Activated T-cell treated with anti-CD3 and anti-CD28 coated beads, Interleukin-2, amount 50 U/mL, for 4 hours (primary cell): ENCODE measurements around the gene ZMIZ1. TPM values are rescaled to one million over a fixed set of nuclear protein-coding genes. Genes with fewer than 3 reads are reported as not detected.

ENCODE experiments used
- ATAC-seq, 2 donors: fragments of 200-7000 bp; cut with Tn5 transposase; one replicate each; pipeline ENCODE4 v1.10.0; 2021
- DNase-seq: peaks from one replicate; pipeline ENCODE4 v3.0.0-alpha.2; 2020
- H3K27me3 Mint-ChIP-seq: one replicate; pipeline ENCODE4 v1.8.0; 2021; ENCODE audit warnings: low read depth, mixed read lengths
- H3K36me3 Mint-ChIP-seq: one replicate; pipeline ENCODE4 v1.8.0; 2022; ENCODE audit warnings: mixed read lengths; ENCODE audit not compliant: insufficient read depth
- H3K4me1 Mint-ChIP-seq: one replicate; pipeline ENCODE4 v1.8.0; 2021; ENCODE audit warnings: low read depth, mixed read lengths
- H3K4me3 Mint-ChIP-seq: one replicate; pipeline ENCODE4 v1.8.0; 2021; ENCODE audit warnings: mild to moderate bottlenecking, moderate library complexity, mixed read lengths
- H3K9me3 Mint-ChIP-seq: one replicate; pipeline ENCODE4 v1.8.0; 2021; ENCODE audit warnings: mixed read lengths
- total RNA-seq, 3 donors: library from RNA; stranded (reverse); gene quantifications; one replicate each; pipeline ENCODE4 v1.2.1, GENCODE V29; 2021

Gene ZMIZ1
- total RNA-seq, 3 donors from 2014 or later: 17.7 to 21.0 (median 18.0) TPM

GRCh38 chr10:79295563-79295962 is 226.8 kb downstream of the ZMIZ1 start:
- ATAC-seq: no peak

DNA sequence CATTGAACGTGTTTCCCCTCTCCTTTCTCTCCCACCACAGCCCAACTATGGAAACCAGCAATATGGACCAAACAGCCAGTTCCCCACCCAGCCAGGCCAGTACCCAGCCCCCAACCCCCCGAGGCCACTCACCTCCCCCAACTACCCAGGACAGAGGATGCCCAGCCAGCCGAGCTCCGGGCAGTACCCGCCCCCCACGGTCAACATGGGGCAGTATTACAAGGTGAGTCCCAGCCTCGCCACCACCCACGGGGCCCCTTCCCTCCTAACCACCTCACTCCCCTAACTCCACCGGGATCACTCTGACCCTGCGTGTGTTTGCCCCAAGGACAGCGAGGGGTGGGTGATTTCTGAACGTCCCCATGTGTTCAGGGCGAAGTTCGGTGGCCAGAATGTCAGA is 227.7 kb downstream of the ZMIZ1 start:
- H3K27me3 Mint-ChIP-seq: no peaks in the 10 kb centered on the region
- peaks cover 26% of the 10 kb centered on the region for H3K36me3 Mint-ChIP-seq
- H3K9me3 Mint-ChIP-seq: no peaks in the 10 kb centered on the region
- H3K4me1 Mint-ChIP-seq: peaks cover 6% of the 10 kb centered on the region
- DNase-seq (no peak), ATAC-seq (no peak)
- no peak overlapping the region for H3K4me3 Mint-ChIP-seq

More at GRCh38 chr10:79295563-79295962, 226.8 kb downstream of the ZMIZ1 start:
- no peak overlapping the region for H3K4me3 Mint-ChIP-seq
- H3K27me3 Mint-ChIP-seq: no peaks in the 10 kb centered on the region
- H3K36me3 Mint-ChIP-seq: peaks cover 25% of the 10 kb centered on the region
- DNase-seq: no peak
- H3K4me1 Mint-ChIP-seq: peaks cover 6% of the 10 kb centered on the region
- H3K9me3 Mint-ChIP-seq: no peaks in the 10 kb centered on the region

DNA sequence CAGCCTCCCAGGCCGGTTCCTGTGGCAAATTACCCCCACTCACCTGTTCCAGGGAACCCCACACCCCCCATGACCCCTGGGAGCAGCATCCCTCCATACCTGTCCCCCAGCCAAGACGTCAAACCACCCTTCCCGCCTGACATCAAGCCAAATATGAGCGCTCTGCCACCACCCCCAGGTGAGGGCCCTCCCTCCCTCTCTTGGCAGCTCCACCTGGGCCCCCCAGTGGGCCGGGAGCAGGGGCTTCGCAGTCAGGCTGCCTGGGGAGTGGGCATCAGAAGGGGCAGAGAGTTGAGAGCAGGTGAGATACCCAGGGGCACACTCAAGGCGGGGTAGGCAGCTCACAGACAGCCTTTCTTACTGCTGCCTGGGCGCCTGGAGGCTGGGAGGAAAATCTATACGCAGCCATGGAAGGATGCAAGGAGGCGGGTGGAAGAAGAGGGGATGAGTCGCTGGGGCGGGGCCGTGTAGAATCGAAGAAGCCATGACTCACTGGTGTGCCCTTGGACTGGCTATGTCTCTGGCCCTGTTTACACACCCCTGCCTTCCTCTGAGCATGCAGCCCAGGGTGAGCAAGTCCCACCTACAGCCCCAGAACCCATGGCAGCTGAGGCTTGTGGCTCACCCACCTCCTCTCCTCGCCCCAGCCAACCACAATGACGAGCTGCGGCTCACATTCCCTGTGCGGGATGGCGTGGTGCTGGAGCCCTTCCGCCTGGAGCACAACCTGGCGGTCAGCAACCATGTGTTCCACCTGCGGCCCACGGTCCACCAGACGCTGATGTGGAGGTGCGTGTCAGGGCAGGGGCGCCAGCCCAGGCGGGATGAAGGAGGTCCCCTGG is 229.9 kb downstream of the ZMIZ1 start:
- H3K4me3 Mint-ChIP-seq: no peak overlapping the region
- H3K4me1 Mint-ChIP-seq: peaks cover 6% of the 10 kb centered on the region
- H3K36me3 Mint-ChIP-seq: peaks cover 33% of the 10 kb centered on the region
- no peaks in the 10 kb centered on the region for H3K27me3 Mint-ChIP-seq
- no peaks in the 10 kb centered on the region for H3K9me3 Mint-ChIP-seq
- DNase-seq (peak; percentile 34), ATAC-seq (peak; percentile 78 to 84)

DNA sequence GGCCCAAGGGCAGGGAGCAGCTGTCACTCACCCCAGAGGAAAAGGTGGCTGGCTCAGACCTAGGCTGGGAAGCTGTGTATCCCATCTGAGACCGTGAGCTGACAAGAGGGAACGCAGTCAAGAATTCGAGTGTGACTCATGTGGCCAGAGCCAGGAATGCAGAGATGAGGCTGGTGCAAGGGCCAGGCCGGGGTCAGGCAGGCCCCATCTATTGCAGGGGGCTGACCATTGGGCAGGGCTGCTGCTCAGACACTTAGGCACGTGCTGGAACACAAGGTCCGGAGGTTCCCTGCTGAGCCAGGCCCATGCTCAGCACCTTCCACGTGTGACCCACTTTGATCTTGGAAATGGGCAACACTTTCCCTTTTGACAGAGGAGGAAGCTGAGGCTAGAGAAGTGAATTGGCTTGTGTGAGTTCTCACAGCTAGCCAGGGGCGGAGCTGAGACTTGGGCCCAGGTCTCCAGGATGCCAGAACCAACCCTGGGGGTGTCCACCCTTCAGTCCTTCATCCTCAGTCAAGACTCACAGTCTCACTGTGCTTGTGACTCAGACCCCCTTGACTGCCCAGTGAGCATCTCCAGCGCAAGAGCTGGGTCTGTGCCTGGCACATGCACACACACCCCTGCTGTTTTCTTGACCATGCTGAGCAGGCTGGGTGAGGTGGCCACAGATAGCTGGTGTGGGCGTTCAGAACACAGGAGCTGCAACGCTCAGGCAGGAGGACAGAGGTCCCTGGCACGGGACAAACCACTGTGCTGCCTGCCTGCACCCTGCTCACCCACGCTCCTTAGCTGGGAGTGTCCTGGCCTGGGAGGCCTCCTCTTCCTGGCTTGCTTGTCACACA is 230.9 kb downstream of the ZMIZ1 start:
- Mint-ChIP-seq H3K4me1 (peaks cover 2% of the 10 kb centered on the region), H3K4me3 (no peak overlapping the region), H3K36me3 (peaks cover 35% of the 10 kb centered on the region), H3K9me3 (no peaks in the 10 kb centered on the region), H3K27me3 (no peaks in the 10 kb centered on the region)
- DNase-seq: no peak
- ATAC-seq: no peak

DNA sequence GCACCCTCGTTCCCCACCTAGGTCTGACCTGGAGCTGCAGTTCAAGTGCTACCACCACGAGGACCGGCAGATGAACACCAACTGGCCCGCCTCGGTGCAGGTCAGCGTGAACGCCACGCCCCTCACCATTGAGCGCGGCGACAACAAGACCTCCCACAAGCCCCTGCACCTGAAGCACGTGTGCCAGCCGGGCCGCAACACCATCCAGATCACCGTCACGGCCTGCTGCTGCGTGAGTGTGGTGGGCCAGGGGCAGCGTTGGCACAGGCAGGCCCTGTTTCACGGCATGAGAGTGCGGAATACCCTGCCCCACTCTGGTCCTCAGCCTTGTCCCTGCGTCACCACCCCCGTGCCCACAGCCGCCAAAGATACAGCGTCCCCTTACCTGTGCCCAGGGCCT is 231.9 kb downstream of the ZMIZ1 start:
- peaks cover 2% of the 10 kb centered on the region for H3K4me1 Mint-ChIP-seq
- no peak overlapping the region for H3K4me3 Mint-ChIP-seq
- no peak for DNase-seq
- H3K27me3 Mint-ChIP-seq: no peaks in the 10 kb centered on the region
- peaks cover 33% of the 10 kb centered on the region for H3K36me3 Mint-ChIP-seq
- no peaks in the 10 kb centered on the region for H3K9me3 Mint-ChIP-seq
- no peak for ATAC-seq

DNA sequence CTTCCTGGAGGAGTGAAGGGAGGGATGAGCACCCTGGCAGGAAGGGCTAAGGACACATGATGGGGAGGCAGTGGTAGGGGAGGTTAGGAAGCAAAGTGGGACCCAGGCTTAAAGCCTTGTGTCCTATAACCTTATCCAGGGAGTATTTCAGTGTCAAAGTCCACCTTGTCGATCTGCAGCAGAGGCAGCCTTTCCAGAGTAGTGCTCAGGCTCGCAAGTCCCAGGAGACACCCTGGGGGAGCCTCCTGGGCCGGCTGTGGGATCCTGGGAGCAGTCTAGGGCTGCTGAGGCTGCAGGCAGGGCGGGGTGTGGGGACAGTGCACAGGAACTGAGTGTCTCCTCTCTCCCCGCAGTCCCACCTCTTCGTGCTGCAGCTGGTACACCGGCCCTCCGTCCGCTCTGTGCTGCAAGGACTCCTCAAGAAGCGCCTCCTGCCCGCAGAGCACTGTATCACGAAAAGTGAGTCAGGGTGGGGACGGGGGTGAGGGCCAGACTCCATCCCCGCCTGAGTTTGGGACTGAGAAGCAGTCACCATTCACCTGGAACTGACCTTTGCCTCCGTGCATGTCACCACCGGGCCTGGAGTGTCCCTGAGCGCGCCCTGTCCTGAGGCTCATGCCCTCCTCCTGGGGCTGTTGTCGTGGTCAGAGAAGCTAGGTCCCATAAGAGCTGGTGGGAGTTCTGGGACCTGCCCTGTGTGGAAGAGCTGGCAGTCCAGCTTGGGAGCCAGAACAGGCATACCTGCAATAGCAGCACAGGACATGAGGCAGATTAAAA is 233.2 kb downstream of the ZMIZ1 start:
- no peak for ATAC-seq
- Mint-ChIP-seq H3K27me3 (no peaks in the 10 kb centered on the region), H3K4me3 (no peak overlapping the region), H3K36me3 (peaks cover 27% of the 10 kb centered on the region), H3K9me3 (no peaks in the 10 kb centered on the region), H3K4me1 (peaks cover 2% of the 10 kb centered on the region)
- DNase-seq: no peak

GRCh38 chr10:79303631-79304478 is 235.1 kb downstream of the ZMIZ1 start:
- ATAC-seq (no peak), DNase-seq (no peak)
- Mint-ChIP-seq H3K4me3 (no peak overlapping the region), H3K9me3 (no peaks in the 10 kb centered on the region), H3K27me3 (no peaks in the 10 kb centered on the region), H3K4me1 (no peaks in the 10 kb centered on the region), H3K36me3 (peaks cover 33% of the 10 kb centered on the region)

- Mint-ChIP-seq H3K9me3 (no peaks in the 10 kb centered on the region), H3K4me3 (no peak overlapping the region), H3K4me1 (no peaks in the 10 kb centered on the region), H3K36me3 (peaks cover 38% of the 10 kb centered on the region), H3K27me3 (no peaks in the 10 kb centered on the region)
- DNase-seq: no peak
- ATAC-seq: no peak
Measured at GRCh38 chr10:79304479-79305087, 235.8 kb downstream of the ZMIZ1 start.

DNA sequence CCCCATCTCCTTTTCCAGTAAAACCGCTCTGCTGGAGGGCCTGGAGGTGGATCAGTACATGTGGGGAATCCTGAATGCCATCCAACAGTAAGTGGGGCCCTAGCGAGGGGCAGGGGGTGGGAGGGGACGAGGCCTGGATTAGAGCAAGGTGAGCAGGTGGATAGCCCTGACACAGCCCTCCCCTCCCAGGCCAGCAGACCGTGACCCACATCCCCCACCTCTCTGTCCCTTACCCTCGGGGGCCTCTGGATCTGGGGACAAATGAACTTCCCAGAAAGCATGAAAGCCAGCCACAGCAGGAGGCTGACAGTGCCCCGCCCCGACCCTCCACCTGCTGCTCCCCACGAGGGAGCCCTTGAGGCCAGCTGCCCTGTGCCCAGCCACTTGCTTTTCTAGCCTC is 236.7 kb downstream of the ZMIZ1 start:
- H3K27me3 Mint-ChIP-seq: no peaks in the 10 kb centered on the region
- no peak overlapping the region for H3K4me3 Mint-ChIP-seq
- H3K9me3 Mint-ChIP-seq: no peaks in the 10 kb centered on the region
- ATAC-seq (no peak), DNase-seq (no peak)
- no peaks in the 10 kb centered on the region for H3K4me1 Mint-ChIP-seq
- H3K36me3 Mint-ChIP-seq: peaks cover 35% of the 10 kb centered on the region

- ATAC-seq (no peak), DNase-seq (no peak)
- H3K27me3 Mint-ChIP-seq: no peaks in the 10 kb centered on the region
- H3K4me1 Mint-ChIP-seq: no peaks in the 10 kb centered on the region
- no peak overlapping the region for H3K4me3 Mint-ChIP-seq
- peaks cover 31% of the 10 kb centered on the region for H3K36me3 Mint-ChIP-seq
- no peaks in the 10 kb centered on the region for H3K9me3 Mint-ChIP-seq
Measured at GRCh38 chr10:79305988-79306387, 237.2 kb downstream of the ZMIZ1 start.

DNA sequence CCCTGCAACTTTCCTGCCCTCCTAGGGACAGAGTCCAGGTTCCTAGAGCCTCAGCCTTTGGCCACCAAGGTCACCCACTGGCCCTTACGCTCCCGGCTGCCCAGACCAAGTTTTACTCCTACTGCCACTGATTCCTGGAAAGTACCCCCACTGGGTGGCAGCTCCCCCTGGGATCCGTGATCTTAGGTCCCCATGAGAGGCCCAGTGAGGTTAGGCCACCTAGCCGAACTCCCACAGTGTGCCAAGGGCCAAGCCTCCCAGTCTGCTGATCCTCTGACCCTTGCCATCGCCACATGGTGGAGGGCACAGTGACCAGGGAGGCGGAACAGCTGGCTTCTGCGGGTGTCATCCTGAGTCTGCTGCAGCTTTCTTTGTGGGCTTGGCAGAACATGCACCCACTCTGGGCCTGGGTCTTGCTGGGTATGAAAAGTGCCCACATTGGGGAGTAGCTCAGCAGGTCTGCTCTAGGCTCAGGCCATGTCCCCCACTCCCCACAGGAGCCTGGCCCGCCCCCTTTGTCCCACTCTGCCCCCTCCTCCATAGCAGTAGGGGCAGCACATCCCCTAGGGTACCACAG is 238.0 kb downstream of the ZMIZ1 start:
- no peaks in the 10 kb centered on the region for H3K4me1 Mint-ChIP-seq
- peaks cover 25% of the 10 kb centered on the region for H3K36me3 Mint-ChIP-seq
- DNase-seq (no peak), ATAC-seq (no peak)
- no peak overlapping the region for H3K4me3 Mint-ChIP-seq
- no peaks in the 10 kb centered on the region for H3K9me3 Mint-ChIP-seq
- H3K27me3 Mint-ChIP-seq: no peaks in the 10 kb centered on the region

DNA sequence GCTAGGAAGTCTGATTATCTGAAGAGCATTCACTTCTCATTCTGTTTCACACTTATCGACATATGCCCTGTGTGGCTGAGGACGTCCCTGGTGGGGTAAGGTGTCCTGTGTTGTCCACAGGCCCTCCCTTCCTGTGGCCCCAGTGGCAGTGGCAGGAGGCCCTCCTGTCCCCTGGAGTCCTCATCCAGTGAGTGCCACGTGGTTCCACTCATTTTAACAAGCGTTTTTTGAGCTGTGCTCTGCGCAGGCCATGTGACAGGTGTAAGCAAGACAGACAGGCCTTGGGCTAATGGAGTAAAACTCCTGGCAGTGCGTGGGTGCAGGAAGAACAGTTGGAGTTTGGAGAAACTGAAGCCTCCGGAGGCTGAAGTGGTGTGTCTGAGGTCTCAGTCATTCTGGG is 239.2 kb downstream of the ZMIZ1 start:
- H3K27me3 Mint-ChIP-seq: no peaks in the 10 kb centered on the region
- H3K4me1 Mint-ChIP-seq: no peaks in the 10 kb centered on the region

More for the DNA sequence above, 239.2 kb downstream of the ZMIZ1 start:
- Mint-ChIP-seq H3K9me3 (no peaks in the 10 kb centered on the region), H3K4me3 (no peak overlapping the region), H3K36me3 (peaks cover 25% of the 10 kb centered on the region)
- DNase-seq: no peak
- no peak for ATAC-seq
